DND-41 (cell line): ENCODE results near the gene NUDT2.
A peak's percentile ranks its signal among the peaks of the same experiment; 100 is the strongest.
"Not testable (repeated sequence)": the region's sequence is repeated elsewhere in the genome, so short reads cannot be mapped to it uniquely, and the experiment has no call there.

ENCODE experiments used
- ATAC-seq: fragments of 200-7000 bp; cut with Tn5 transposase; 3 replicates; pipeline ENCODE4 v1.9.1; 2021; ENCODE audit warnings: low read depth; ENCODE audit not compliant: insufficient read depth
- DNase-seq: peaks from one replicate; pipeline ENCODE4 v3.0.0-alpha.2; 2020
- H2AFZ ChIP-seq: 2 replicates; pipeline ENCODE4 v1.6.0; 2012; ENCODE audit warnings: low read depth, low read length
- H3K27ac ChIP-seq: 2 replicates; pipeline ENCODE4 v1.5.1; 2012; ENCODE audit warnings: low read length, inconsistent platforms
- H3K27me3 ChIP-seq: fragments of 200-600 bp; sonication (generic); 2 replicates; pipeline ENCODE4 v1.6.0; 2012; ENCODE audit warnings: low read length, mild to moderate bottlenecking, inconsistent platforms; ENCODE audit not compliant: insufficient read depth, poor library complexity
- H3K36me3 ChIP-seq: 2 replicates; pipeline ENCODE4 v1.5.1; 2012; ENCODE audit warnings: low read length, inconsistent platforms; ENCODE audit not compliant: insufficient read depth
- H3K4me1 ChIP-seq: 2 replicates; pipeline ENCODE4 v1.5.1; 2012; ENCODE audit warnings: mild to moderate bottlenecking, low read length; ENCODE audit not compliant: insufficient read depth
- H3K4me2 ChIP-seq: 2 replicates; pipeline ENCODE4 v1.6.0; 2012; ENCODE audit warnings: mild to moderate bottlenecking, moderate library complexity, low read length, inconsistent platforms; ENCODE audit not compliant: insufficient read depth
- H3K4me3 ChIP-seq, 2 experiments: fragments of 200-600 bp in 1 of 2; shearing (Covaris generic) in 1 of 2; 2 replicates each; pipeline ENCODE4 v1.5.1; 2012 to 2016; ENCODE audit warnings: inconsistent platforms in 2 of 2, low read length in 2 of 2, mild to moderate bottlenecking in 2 of 2, low read depth in 1 of 2, moderate library complexity in 1 of 2
- H3K79me2 ChIP-seq: 2 replicates; pipeline ENCODE4 v1.6.0; 2012; ENCODE audit warnings: low read length, inconsistent platforms; ENCODE audit not compliant: insufficient read depth
- H3K9ac ChIP-seq: 2 replicates; pipeline ENCODE4 v1.6.0; 2012; ENCODE audit warnings: low read depth, mild to moderate bottlenecking, inconsistent platforms, low read length, moderate library complexity
- H3K9me3 ChIP-seq: 2 replicates; pipeline ENCODE4 v1.5.1; 2012; ENCODE audit warnings: low read length, moderate library complexity, mild to moderate bottlenecking, inconsistent platforms; ENCODE audit not compliant: insufficient read depth, severe bottlenecking
- H4K20me1 ChIP-seq: 2 replicates; pipeline ENCODE4 v1.6.0; 2012; ENCODE audit warnings: low read length; ENCODE audit not compliant: insufficient read depth
- EZH2 ChIP-seq: IDR thresholded peaks from 3 replicates; pipeline ENCODE4 v1.6.1; 2012; ENCODE audit warnings: borderline replicate concordance, low read depth, mild to moderate bottlenecking, moderate library complexity, low read length, inconsistent platforms; ENCODE audit not compliant: severe bottlenecking
- TF ChIP-seq, protein P1 (sequence below): IDR thresholded peaks from 2 replicates; pipeline ENCODE4 v1.5.1; 2012; ENCODE audit warnings: borderline replicate concordance, low read length, moderate library complexity, mild to moderate bottlenecking; ENCODE audit not compliant: poor library complexity, severe bottlenecking; ENCODE audit errors: extremely low read depth

The NUDT2 gene

DNA sequence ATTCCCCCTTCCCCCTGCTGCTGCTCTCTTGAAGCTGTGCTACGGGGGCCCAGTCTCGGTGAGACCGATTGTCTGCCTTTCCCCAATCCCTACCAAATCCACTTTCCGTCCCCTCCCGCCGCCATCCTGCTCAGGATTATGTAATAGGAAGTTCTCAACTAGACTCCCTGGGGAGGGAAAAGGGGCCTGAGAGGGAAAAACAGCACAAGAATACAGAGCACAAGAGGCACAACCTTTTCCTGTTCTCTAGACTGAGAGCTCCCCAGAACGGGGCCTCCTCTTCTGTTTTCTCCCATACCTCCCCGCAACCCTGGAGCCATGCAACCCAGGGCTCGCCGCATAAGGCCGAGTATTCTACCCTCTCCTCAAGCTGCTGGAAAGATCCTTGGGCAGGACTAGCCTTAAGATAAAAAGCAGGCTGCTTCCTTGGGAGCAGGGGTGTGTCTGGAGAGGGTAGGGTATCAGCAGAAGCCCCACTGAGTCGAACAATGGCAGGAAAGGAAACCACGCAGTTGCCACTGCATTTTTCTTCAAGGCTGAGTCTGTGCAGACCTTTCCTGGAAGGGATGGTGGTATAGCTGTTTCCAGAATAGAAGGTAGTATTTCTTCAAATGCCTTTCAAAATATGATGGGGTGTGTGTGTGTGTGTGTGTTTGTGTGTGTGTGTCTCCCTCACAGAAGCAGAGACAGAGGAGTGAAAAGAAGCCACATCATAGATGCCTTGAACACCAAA, 34.4 kb downstream of the NUDT2 start:
- Histone ChIP-seq H3K27me3 (no peaks in the 10 kb centered on the region), H3K9me3 (no peaks in the 10 kb centered on the region), H3K9ac (no peak overlapping the region), H3K4me1 (no peaks in the 10 kb centered on the region), H3K36me3 (no peaks in the 10 kb centered on the region), H3K4me2 (no peak overlapping the region), H4K20me1 (no peaks in the 10 kb centered on the region; the same call in 1 of the 2 replicates), H3K27ac (no peak overlapping the region), H3K4me3 (no peak overlapping the region), H2AFZ (no peak overlapping the region), H3K79me2 (no peaks in the 10 kb centered on the region)
- TF ChIP-seq EZH2, result no peak
- TF ChIP-seq, protein P1, sequence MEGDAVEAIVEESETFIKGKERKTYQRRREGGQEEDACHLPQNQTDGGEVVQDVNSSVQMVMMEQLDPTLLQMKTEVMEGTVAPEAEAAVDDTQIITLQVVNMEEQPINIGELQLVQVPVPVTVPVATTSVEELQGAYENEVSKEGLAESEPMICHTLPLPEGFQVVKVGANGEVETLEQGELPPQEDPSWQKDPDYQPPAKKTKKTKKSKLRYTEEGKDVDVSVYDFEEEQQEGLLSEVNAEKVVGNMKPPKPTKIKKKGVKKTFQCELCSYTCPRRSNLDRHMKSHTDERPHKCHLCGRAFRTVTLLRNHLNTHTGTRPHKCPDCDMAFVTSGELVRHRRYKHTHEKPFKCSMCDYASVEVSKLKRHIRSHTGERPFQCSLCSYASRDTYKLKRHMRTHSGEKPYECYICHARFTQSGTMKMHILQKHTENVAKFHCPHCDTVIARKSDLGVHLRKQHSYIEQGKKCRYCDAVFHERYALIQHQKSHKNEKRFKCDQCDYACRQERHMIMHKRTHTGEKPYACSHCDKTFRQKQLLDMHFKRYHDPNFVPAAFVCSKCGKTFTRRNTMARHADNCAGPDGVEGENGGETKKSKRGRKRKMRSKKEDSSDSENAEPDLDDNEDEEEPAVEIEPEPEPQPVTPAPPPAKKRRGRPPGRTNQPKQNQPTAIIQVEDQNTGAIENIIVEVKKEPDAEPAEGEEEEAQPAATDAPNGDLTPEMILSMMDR, result no peak
- ATAC-seq (peak; percentile 56; the same call in 2 of the 3 replicates), DNase-seq (no peak)

DNA sequence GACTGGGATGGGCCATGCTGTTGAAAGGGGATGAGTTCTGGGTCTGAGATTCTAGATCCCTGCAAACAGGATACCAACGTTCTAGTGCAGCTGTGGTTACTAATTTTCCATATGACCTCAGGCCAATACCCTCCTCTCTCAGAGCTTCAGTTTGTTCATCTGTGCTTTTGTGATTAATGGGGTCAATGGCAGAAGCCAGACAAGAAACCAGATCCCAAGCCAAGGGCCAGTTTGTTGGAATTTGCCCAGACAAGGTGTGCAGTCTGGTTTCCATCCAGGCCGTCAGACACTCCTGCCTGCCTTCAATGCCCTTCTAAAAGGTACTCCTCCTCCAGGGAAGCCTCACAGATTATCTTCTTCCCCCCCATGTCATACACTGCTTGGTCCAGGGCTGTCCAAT, 35.9 kb downstream of the NUDT2 start:
- Histone ChIP-seq H4K20me1 (no peaks in the 10 kb centered on the region; the same call in 1 of the 2 replicates), H3K27me3 (no peaks in the 10 kb centered on the region), H3K4me3 (no peak overlapping the region), H3K79me2 (no peaks in the 10 kb centered on the region), H3K4me1 (no peaks in the 10 kb centered on the region), H3K9ac (no peak overlapping the region), H3K36me3 (no peaks in the 10 kb centered on the region), H2AFZ (no peak overlapping the region), H3K27ac (no peak overlapping the region), H3K9me3 (no peaks in the 10 kb centered on the region), H3K4me2 (no peak overlapping the region)
- DNase-seq (no peak), ATAC-seq (no peak)
- no peak for TF ChIP-seq EZH2
- TF ChIP-seq, protein P1, result no peak

DNA sequence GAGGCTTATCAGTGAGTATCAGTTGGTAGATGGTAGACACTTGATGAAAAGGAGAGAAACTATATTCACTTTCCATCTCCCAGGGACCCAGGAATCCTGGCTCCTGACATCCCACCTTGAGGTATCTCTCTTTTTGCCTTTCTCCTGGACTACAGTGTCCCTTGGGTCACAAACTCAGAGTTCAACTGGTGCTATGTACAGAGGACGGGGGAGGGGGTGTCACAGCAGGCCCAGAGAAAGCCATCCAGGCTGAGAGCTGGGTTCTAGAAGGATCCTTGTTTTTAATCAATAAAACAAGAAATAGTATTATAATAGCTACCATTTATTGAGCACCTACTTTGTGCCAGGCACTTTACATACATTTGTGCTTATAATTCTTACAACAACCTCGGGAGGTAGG, 37.0 kb downstream of the NUDT2 start:
- no peak overlapping the region for H3K27ac ChIP-seq
- H3K27me3 ChIP-seq, result no peaks in the 10 kb centered on the region
- no peak overlapping the region for H3K4me3 ChIP-seq
- H3K36me3 ChIP-seq, result no peaks in the 10 kb centered on the region
- no peaks in the 10 kb centered on the region; the same call in 1 of the 2 replicates for H4K20me1 ChIP-seq
- TF ChIP-seq EZH2, result no peak
- TF ChIP-seq, protein P1, result no peak
- H3K9me3 ChIP-seq, result no peaks in the 10 kb centered on the region
- ATAC-seq, result no peak
- H3K79me2 ChIP-seq, result no peaks in the 10 kb centered on the region
- no peak for DNase-seq
- H3K9ac ChIP-seq, result no peak overlapping the region
- no peaks in the 10 kb centered on the region for H3K4me1 ChIP-seq
- H2AFZ ChIP-seq, result no peak overlapping the region
- H3K4me2 ChIP-seq, result no peak overlapping the region

DNA sequence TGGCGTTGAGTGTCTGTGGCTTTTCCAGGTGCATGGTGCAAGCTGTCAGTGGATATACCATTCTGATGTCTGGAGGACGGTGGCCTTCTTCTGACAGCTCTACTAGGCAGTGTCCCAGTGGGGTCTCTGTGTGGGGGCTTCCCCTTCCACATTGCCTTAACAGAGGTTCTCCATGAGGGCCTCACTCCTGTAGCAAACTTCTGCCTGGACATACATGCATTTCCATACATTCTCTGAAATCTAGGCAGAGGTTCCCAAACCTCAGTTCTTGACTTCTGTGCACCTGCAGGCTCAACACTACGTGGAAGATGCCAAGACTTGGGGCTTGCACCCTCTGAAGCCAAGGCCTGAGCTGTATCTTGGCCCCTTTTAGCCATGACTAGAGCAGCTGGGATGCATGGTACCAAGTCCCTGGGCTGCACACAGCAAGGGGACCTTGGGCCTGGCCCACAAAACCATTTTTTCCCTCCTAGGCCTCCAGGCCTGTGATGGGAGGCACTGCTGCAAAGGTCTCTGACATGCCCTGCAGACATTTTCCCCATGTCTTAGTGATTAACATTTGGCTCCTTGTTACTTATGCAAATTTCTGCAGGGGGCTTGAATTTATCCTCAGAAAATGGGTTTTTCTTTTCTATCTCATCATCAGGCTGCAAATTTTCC, 38.5 kb downstream of the NUDT2 start:
- ATAC-seq, H3K9ac ChIP-seq: not testable (repeated sequence)

DNA sequence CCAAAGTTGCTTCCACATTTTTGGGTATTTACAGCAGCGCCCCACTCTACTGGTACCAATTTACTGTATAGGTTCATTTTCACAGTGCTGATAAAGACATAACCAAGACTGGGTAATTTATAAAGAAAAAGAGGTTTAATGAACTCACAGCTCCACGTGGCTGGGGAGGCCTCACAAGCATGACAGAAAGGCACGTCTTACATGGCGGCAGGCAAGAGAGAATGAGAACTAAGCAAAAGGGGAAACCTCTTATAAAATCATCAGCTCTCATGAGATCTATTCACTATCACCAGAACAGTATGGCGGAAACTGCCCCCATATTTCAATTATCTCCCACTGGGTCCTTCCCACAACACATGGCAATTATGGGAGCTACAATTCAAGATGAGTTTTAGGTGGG, 39.4 kb downstream of the NUDT2 start:
- H3K27ac ChIP-seq, H3K4me3 ChIP-seq, H3K4me1 ChIP-seq, H3K36me3 ChIP-seq, H2AFZ ChIP-seq, H3K4me2 ChIP-seq, H3K9ac ChIP-seq, H3K9me3 ChIP-seq, H4K20me1 ChIP-seq, H3K79me2 ChIP-seq, DNase-seq, H3K27me3 ChIP-seq, ATAC-seq: not testable (repeated sequence)

More for the DNA sequence above, 38.5 kb downstream of the NUDT2 start:
- not testable (repeated sequence) for H3K36me3 ChIP-seq, H3K9me3 ChIP-seq, H3K4me1 ChIP-seq, H2AFZ ChIP-seq, H3K4me3 ChIP-seq, H3K27me3 ChIP-seq, H3K4me2 ChIP-seq, H4K20me1 ChIP-seq, H3K27ac ChIP-seq, DNase-seq, H3K79me2 ChIP-seq
